Upper lobe of left lung (tissue), 6 donors: ENCODE results near the gene INO80C. TPM values are rescaled to one million over a fixed set of nuclear protein-coding genes. Genes with fewer than 3 reads are reported as not detected.

ENCODE experiments used
- ATAC-seq, 2 donors: fragments of 200-7000 bp; cut with Tn5 transposase; one replicate each; pipeline ENCODE4 v1.9.1; 2022; ENCODE audit warnings: mild to moderate bottlenecking in 2 of 2, moderate library complexity in 2 of 2; ENCODE audit not compliant: low FRiP score in 2 of 2
- DNase-seq, 2 donors: peaks; one replicate each; pipeline ENCODE4 v3.0.0-alpha.2; 2019 to 2020
- H3K27ac ChIP-seq, 4 donors: fragments of 200-600 bp; sonication (generic); one replicate each; pipeline ENCODE4 v1.5.1; 2016 to 2019
- H3K27me3 ChIP-seq, 4 donors: fragments of 200-600 bp; sonication (generic); one replicate each; pipeline ENCODE4 v1.5.1; 2017 to 2019
- H3K36me3 ChIP-seq, 4 donors: fragments of 200-600 bp; sonication (generic); one replicate each; pipeline ENCODE4 v1.5.1; 2016 to 2019
- H3K4me1 ChIP-seq, 4 donors: fragments of 200-600 bp; sonication (generic); one replicate each; pipeline ENCODE4 v1.5.1; 2018 to 2019
- H3K4me3 ChIP-seq, 4 donors: fragments of 200-600 bp; sonication (generic); one replicate each; pipeline ENCODE4 v1.5.1; 2017 to 2019; ENCODE audit warnings: mild to moderate bottlenecking in 2 of 4, moderate library complexity in 1 of 4
- H3K9me3 ChIP-seq, 4 donors: fragments of 200-600 bp; sonication (generic); one replicate each; pipeline ENCODE4 v1.5.1; 2018 to 2019
- EP300 ChIP-seq, 4 donors: sonication (generic); formaldehyde crosslinking; IDR thresholded peaks; one replicate each; pipeline ENCODE4 v1.5.1; 2017; ENCODE audit warnings: antibody characterized with exemption in 4 of 4, control low read depth in 2 of 4
- POLR2A ChIP-seq, 4 donors: fragments of 450-650 bp; IDR thresholded peaks; one replicate each; pipeline ENCODE4 v1.5.1; 2016 to 2017; ENCODE audit warnings: antibody characterized with exemption in 4 of 4, mild to moderate bottlenecking in 2 of 4
- POLR2AphosphoS5 ChIP-seq, 2 donors: sonication (generic); formaldehyde crosslinking; IDR thresholded peaks; one replicate each; pipeline ENCODE4 v1.5.1; 2017; ENCODE audit warnings: antibody characterized with exemption in 2 of 2
- WGBS, 2 donors: methylation state at CpG; one replicate each; pipeline ENCODE4 v1.1.5; 2017 to 2018; 5-methylcytosine and 5-hydroxymethylcytosine counted together
- total RNA-seq, 6 donors: library from RNA; depleted of rRNA in 4 of 6; stranded (reverse); fragments of >200 nt in 4 of 6; gene quantifications; one replicate each; pipeline versions ENCODE4 v1.1.0 to v1.2.1, GENCODE V29; 2016 to 2021
- TF ChIP-seq, protein P1 (sequence below), 6 experiments: fragments of 450-650 bp in 4 of 6; fragments of 200-600 bp in 2 of 6; sonication (generic) in 2 of 6; IDR thresholded peaks; one replicate each; pipeline ENCODE4 v1.5.1; 2016 to 2019; ENCODE audit warnings: antibody characterized with exemption in 6 of 6
- donor health status: DM: no; HTN: no; CAD: no; lungs with moderate emphysema.
- donor health status: DM: no; HTN: yes; CAD: no; lungs with severe emphysema.

Gene INO80C
- total RNA-seq, 6 donors from 2014 or later = 8.7 to 87.0 (median 19.6) TPM

DNA sequence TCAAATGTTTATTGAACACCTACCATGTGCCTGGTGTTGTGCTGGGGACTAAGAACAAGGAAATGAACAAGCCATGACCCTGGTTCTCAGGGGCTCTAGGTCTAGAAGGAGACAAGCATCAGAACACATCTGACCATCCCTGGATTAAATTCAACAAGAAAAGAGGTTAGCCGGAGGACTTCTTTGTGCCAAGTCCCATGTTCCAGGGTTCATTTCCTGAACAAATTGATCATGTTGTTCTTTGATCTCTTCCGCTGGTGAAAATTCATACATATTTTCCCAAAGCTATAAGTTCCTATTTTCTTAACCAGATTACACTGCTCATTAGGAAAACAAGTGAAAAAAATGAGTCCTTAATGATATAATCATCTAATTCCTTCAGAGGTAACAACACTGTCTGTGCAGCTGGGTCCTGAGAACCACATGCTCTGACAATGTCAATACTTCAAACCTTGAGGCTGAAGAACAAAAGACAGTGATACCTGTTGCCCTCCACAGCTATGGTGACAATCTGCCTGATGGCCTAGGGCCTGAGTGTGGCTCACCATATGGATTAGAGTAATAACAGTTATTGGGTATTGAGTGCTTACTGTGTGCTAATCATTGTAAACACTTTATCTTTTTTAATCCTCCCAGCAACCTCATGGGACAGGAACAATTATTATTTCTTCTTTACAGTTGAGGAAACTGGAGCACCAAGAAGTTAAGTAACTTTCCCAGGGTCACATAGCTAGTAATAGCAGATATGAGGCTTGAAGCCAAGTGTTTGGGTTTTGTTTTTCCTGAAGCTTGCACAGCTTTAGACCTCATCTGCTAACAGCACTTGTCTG lies 24.6 kb upstream of the INO80C start:
- Histone ChIP-seq H3K4me1 (peaks cover 11 to 34% (median 18%) of the 10 kb centered on the region in 4 donors), H3K4me3 (no peak overlapping the region), H3K9me3 (no peaks in the 10 kb centered on the region), H3K36me3 (no peaks in the 10 kb centered on the region), H3K27ac (no peak overlapping the region), H3K27me3 (no peaks in the 10 kb centered on the region)
- WGBS, 2 donors = 82 to 89% methylated on average over 2 of the region's 2 CpGs
- no peak for TF ChIP-seq POLR2A (IDR thresholded peaks at IDR 0.05)
- no peak for DNase-seq
- no peak for ATAC-seq

DNA sequence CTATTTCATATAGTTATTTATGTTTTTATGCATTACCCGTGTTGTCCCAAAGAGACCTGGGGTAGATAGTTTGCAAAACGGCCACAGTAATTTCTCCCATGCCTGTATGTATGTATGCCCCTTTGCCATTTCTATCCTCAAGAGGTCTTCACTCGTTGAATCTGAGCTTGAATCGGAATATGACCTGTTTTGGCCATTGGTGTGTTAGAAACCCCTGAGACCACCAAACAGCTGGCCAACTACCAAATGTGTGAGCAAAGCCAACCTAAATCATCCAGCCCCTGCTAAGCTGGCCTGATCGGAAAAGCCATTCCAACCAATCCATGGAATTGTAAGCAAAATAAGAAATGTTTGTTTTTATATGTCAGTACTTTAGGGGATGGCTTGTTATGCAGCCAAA lies 23.4 kb upstream of the INO80C start:
- no peak for TF ChIP-seq POLR2AphosphoS5 (IDR thresholded peaks at IDR 0.05)
- no peak for TF ChIP-seq POLR2A (IDR thresholded peaks at IDR 0.05)
- TF ChIP-seq EP300 (IDR thresholded peaks at IDR 0.05) = no peak
- TF ChIP-seq, protein P1, sequence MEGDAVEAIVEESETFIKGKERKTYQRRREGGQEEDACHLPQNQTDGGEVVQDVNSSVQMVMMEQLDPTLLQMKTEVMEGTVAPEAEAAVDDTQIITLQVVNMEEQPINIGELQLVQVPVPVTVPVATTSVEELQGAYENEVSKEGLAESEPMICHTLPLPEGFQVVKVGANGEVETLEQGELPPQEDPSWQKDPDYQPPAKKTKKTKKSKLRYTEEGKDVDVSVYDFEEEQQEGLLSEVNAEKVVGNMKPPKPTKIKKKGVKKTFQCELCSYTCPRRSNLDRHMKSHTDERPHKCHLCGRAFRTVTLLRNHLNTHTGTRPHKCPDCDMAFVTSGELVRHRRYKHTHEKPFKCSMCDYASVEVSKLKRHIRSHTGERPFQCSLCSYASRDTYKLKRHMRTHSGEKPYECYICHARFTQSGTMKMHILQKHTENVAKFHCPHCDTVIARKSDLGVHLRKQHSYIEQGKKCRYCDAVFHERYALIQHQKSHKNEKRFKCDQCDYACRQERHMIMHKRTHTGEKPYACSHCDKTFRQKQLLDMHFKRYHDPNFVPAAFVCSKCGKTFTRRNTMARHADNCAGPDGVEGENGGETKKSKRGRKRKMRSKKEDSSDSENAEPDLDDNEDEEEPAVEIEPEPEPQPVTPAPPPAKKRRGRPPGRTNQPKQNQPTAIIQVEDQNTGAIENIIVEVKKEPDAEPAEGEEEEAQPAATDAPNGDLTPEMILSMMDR (IDR thresholded peaks at IDR 0.05) = no peak
- DNase-seq (no peak), ATAC-seq (no peak)
- Histone ChIP-seq H3K27ac (no peak overlapping the region), H3K4me1 (peaks cover 7 to 24% (median 9%) of the 10 kb centered on the region in 4 donors), H3K4me3 (no peak overlapping the region), H3K9me3 (no peaks in the 10 kb centered on the region), H3K27me3 (no peaks in the 10 kb centered on the region), H3K36me3 (no peaks in the 10 kb centered on the region)
- 94 to 95% methylated on average over 5 of the region's 5 CpGs for WGBS, 2 donors

DNA sequence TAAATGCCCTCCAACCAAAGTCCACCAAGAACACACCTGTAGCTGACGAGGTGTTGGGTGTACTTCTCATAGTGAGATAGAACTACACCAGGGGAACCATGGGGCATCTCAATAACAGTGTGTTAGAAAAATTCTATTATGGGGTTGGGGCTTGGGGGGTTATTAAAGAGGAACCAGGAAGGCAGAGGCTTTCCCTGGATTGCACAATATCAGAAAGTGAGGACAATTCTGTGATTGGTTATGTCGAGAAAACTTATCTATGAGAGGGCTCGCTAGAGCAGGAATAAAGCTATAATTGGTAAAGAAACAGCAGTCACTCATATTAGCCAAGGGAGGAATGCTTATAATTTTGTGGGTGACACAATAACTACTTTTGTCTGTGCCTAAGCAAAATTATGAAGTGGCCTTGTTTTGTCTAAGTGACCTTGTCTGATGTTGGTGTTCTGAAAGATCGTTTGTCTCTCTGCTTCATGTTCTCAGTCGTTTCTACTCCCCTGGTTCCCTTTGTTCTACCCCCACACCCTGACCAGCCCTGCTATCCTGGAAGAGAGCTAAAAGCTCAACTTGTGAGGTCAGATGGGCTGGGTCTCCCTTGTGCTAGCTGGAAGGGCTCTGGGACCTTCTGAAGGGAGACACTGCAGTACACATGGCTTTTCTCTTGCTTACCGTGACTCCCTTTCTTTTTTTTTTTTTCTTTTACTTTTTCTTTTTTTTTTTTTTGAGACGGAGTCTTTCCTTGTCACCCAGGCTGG lies 21.6 kb upstream of the INO80C start:
- H3K4me1 ChIP-seq = peaks cover 0 to 10% (median 1%) of the 10 kb centered on the region in 4 donors
- TF ChIP-seq POLR2A (IDR thresholded peaks at IDR 0.05) = no peak
- TF ChIP-seq, protein P1 (IDR thresholded peaks at IDR 0.05) = no peak
- no peak for TF ChIP-seq EP300 (IDR thresholded peaks at IDR 0.05)
- TF ChIP-seq POLR2AphosphoS5 (IDR thresholded peaks at IDR 0.05) = no peak
- WGBS, 2 donors = 76 to 79% methylated on average over 7 of the region's 7 CpGs
- no peak overlapping the region for H3K27ac ChIP-seq
- no peak for ATAC-seq
- no peaks in the 10 kb centered on the region for H3K36me3 ChIP-seq
- H3K27me3 ChIP-seq = no peaks in the 10 kb centered on the region
- H3K9me3 ChIP-seq = no peaks in the 10 kb centered on the region
- H3K4me3 ChIP-seq = no peak overlapping the region
- no peak for DNase-seq

- Histone ChIP-seq H3K4me3 (no peak overlapping the region), H3K9me3 (no peaks in the 10 kb centered on the region), H3K27me3 (no peaks in the 10 kb centered on the region), H3K36me3 (no peaks in the 10 kb centered on the region), H3K4me1 (peaks cover 0 to 2% (median 0%) of the 10 kb centered on the region in 4 donors), H3K27ac (no peak overlapping the region)
- no peak for ATAC-seq
- DNase-seq = no peak
- WGBS, 2 donors = 93 to 100% methylated on average over 2 of the region's 2 CpGs
- TF ChIP-seq POLR2AphosphoS5 (IDR thresholded peaks at IDR 0.05) = no peak
- TF ChIP-seq, protein P1 (IDR thresholded peaks at IDR 0.05) = no peak
- no peak for TF ChIP-seq EP300 (IDR thresholded peaks at IDR 0.05)
- TF ChIP-seq POLR2A (IDR thresholded peaks at IDR 0.05) = no peak
These were observed 20.0 kb upstream of the INO80C start for GRCh38 chr18:35517715-35518114.

DNA sequence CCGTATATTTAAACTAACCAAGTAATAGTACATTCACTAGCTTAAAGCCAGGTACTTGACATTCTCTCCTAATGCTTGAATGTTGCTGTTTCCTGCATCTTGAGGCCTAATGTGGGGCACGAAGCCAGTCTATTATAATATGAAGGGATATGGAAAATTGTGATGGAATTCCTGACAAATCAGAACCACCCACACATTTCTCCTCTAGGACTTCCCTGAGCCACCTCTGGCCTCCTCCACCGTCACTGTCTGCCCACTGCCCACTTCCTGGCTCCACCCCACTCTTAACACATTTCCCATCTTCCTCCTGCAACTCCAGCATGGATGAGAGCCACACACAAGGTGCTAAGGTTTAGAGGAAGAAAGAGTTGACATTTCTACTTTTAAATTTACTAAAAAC lies 19.0 kb upstream of the INO80C start:
- Histone ChIP-seq H3K36me3 (no peaks in the 10 kb centered on the region), H3K27me3 (no peaks in the 10 kb centered on the region), H3K9me3 (no peaks in the 10 kb centered on the region), H3K4me3 (no peak overlapping the region), H3K4me1 (no peaks in the 10 kb centered on the region), H3K27ac (no peak overlapping the region)
- WGBS, 2 donors = 65 to 68% methylated on average over 3 of the region's 3 CpGs
- TF ChIP-seq POLR2AphosphoS5 (IDR thresholded peaks at IDR 0.05) = no peak
- TF ChIP-seq EP300 (IDR thresholded peaks at IDR 0.05) = no peak
- TF ChIP-seq, protein P1 (IDR thresholded peaks at IDR 0.05) = no peak
- no peak for TF ChIP-seq POLR2A (IDR thresholded peaks at IDR 0.05)
- DNase-seq (no peak), ATAC-seq (no peak)
